ENCODE data around the gene UNC13C. TPM values are rescaled to one million over a fixed set of nuclear protein-coding genes. Genes with fewer than 3 reads are reported as not detected.

The UNC13C gene
- polyA plus RNA-seq, 6 donors from 2014 or later: not detected

DNA sequence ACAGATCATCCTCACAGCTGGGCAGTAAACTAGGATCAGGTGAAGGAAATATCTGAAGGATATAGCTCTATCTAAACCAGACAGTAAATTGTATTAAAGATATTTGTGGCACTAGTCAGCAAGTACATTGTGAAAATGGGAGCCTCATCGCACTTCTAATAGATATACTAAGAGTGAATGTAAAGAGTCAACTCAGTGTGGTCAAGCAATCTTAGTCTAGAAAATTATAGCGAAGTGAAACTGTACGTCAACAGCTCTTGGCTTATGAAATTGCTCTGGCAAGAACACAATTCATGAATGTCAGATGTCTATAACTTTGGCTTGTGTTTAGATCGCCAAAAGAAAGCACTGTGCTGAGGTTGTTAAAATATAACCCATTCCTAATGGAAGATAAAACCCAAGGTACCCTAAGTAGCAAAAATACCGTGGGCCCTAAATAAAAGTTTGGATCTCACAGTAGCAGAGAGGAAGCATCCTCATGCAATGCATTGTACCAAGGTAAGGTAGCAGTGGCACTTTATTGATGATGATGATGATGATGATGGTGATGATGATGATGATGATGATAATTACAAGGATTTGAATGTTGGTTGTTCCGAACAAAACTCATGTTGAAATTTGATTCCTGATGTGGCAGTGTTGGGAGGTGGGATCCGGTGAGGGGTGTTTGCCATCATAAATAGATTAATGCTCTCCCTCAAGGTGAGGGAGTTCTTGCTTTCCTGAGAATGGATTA, 228.5 kb downstream of the UNC13C start:
- Mint-ChIP-seq H3K4me3 (no peak overlapping the region), H3K27me3 (peaks cover 0 to 4% (median 0%) of the 10 kb centered on the region in 3 donors), H3K4me1 (no peaks in the 10 kb centered on the region), H3K9me3 (peaks cover 0 to 4% (median 3%) of the 10 kb centered on the region in 7 donors), H3K36me3 (no peaks in the 10 kb centered on the region), H3K27ac (no peak overlapping the region)
- DNase-seq (no peak), ATAC-seq (ENCODE audit: low read depth in 2 of 2) (no peak)

- Mint-ChIP-seq H3K4me1 (no peaks in the 10 kb centered on the region), H3K27ac (no peak overlapping the region), H3K36me3 (no peaks in the 10 kb centered on the region)
Observed at GRCh38 chr15:54208786-54209185, 230.5 kb downstream of the UNC13C start.

DNA sequence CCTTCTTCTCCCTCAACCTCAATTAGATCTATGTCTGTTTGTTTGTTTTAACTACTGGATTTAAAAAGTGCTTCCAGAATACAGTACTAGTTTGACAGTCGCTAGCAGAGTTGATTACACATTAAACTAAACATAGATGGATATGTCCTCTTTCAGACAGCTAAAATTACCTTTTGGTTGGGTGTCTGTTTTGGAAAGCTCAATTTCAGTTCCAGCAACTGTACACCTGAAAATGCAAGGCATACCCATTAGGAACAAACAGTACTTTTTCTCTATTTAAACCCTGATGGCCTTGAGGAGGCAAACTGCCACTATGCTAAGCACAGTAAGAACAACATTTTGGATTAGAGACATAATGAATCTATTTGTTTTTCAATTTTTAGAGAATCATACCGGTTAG, 234.4 kb downstream of the UNC13C start:
- Mint-ChIP-seq H3K4me3 (no peak overlapping the region), H3K27ac (no peak overlapping the region), H3K27me3 (peaks cover 0 to 4% (median 0%) of the 10 kb centered on the region in 3 donors), H3K4me1 (no peaks in the 10 kb centered on the region), H3K36me3 (no peaks in the 10 kb centered on the region), H3K9me3 (peaks cover 0 to 6% (median 0%) of the 10 kb centered on the region in 7 donors)
- ATAC-seq (ENCODE audit: low read depth in 2 of 2) (no peak), DNase-seq (no peak)

More at GRCh38 chr15:54208786-54209185, 230.5 kb downstream of the UNC13C start:
- Mint-ChIP-seq H3K9me3 (peaks cover 0 to 4% (median 0%) of the 10 kb centered on the region in 7 donors), H3K27me3 (peaks cover 0 to 4% (median 0%) of the 10 kb centered on the region in 3 donors), H3K4me3 (no peak overlapping the region)
- no peak for DNase-seq
- no peak for ATAC-seq (ENCODE audit: low read depth in 2 of 2)

DNA sequence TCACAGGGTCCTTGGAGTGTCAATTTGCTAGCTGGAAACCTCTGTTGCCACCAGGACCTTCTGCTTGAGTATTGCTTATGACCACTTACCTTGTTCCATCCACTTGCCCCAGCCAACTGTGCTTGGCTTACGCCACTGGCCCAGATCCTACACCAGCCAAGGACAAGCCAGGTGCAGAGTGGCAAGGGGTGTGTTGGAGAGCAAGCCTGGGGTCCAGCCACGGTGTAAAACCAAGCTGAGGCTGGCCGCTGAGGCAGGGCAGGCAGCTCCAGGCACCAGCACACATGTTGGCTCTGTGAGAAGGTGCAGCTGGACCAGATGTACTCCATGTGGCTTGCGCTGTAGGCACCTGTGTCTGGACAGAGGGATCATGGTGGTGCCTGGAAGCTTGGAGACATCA, 248.2 kb downstream of the UNC13C start:
- Mint-ChIP-seq H3K4me3 (no peak overlapping the region), H3K27me3 (no peaks in the 10 kb centered on the region), H3K4me1 (no peaks in the 10 kb centered on the region), H3K27ac (no peak overlapping the region), H3K36me3 (no peaks in the 10 kb centered on the region), H3K9me3 (peaks cover 6 to 26% (median 15%) of the 10 kb centered on the region in 7 donors)
- ATAC-seq (ENCODE audit: low read depth in 2 of 2): no peak
- no peak for DNase-seq

GRCh38 chr15:54227569-54227968, 249.3 kb downstream of the UNC13C start:
- no peaks in the 10 kb centered on the region for H3K4me1 Mint-ChIP-seq
- ATAC-seq (ENCODE audit: low read depth in 2 of 2) (no peak), DNase-seq (no peak)
- H3K4me3 Mint-ChIP-seq: no peak overlapping the region
- H3K27ac Mint-ChIP-seq: no peak overlapping the region
- peaks cover 6 to 26% (median 13%) of the 10 kb centered on the region in 7 donors for H3K9me3 Mint-ChIP-seq
- no peaks in the 10 kb centered on the region for H3K36me3 Mint-ChIP-seq
- no peaks in the 10 kb centered on the region for H3K27me3 Mint-ChIP-seq

- peaks cover 0 to 3% (median 0%) of the 10 kb centered on the region in 7 donors for H3K9me3 Mint-ChIP-seq
Observed at GRCh38 chr15:54250326-54250725, 272.1 kb downstream of the UNC13C start.

GRCh38 chr15:54256190-54256589, 277.9 kb downstream of the UNC13C start:
- no peaks in the 10 kb centered on the region for H3K27me3 Mint-ChIP-seq
- peaks cover 0 to 3% (median 0%) of the 10 kb centered on the region in 7 donors for H3K9me3 Mint-ChIP-seq
- no peaks in the 10 kb centered on the region for H3K4me1 Mint-ChIP-seq
- ATAC-seq (ENCODE audit: low read depth in 2 of 2) (no peak), DNase-seq (no peak)
- no peak overlapping the region for H3K4me3 Mint-ChIP-seq
- H3K27ac Mint-ChIP-seq: no peak overlapping the region
- no peaks in the 10 kb centered on the region for H3K36me3 Mint-ChIP-seq

More at GRCh38 chr15:54250326-54250725, 272.1 kb downstream of the UNC13C start:
- Mint-ChIP-seq H3K36me3 (no peaks in the 10 kb centered on the region), H3K27ac (no peak overlapping the region), H3K27me3 (no peaks in the 10 kb centered on the region), H3K4me3 (no peak overlapping the region), H3K4me1 (no peaks in the 10 kb centered on the region)
- DNase-seq: no peak
- ATAC-seq (ENCODE audit: low read depth in 2 of 2): no peak

DNA sequence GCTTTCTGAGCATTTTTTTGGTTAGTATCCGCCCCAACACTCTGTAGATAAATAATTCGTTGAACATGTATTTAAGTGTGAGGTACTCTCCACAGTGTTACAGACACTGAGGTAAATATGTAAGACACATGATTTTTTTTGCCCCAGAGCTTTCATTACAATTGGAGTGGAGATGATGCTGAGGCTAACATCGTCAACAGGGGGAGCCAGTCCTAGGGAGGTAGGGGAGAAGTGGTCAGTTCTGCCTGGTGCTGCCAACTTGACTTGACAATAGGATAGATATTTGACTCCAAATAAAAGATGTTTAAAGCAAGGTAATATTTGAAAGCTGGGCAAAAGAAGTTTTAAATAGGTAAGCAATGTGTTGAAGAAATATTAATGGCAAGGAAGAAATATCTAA, 295.7 kb downstream of the UNC13C start:
- DNase-seq (no peak), ATAC-seq (ENCODE audit: low read depth in 2 of 2) (no peak)
- Mint-ChIP-seq H3K4me1 (no peaks in the 10 kb centered on the region), H3K36me3 (no peaks in the 10 kb centered on the region), H3K27me3 (no peaks in the 10 kb centered on the region), H3K4me3 (no peak overlapping the region), H3K9me3 (peaks cover 0 to 3% (median 0%) of the 10 kb centered on the region in 7 donors), H3K27ac (no peak overlapping the region)

- Mint-ChIP-seq H3K36me3 (no peaks in the 10 kb centered on the region), H3K27ac (no peak overlapping the region), H3K27me3 (no peaks in the 10 kb centered on the region), H3K4me1 (no peaks in the 10 kb centered on the region), H3K4me3 (no peak overlapping the region), H3K9me3 (peaks cover 0 to 3% (median 0%) of the 10 kb centered on the region in 7 donors)
- DNase-seq (no peak), ATAC-seq (ENCODE audit: low read depth in 2 of 2) (no peak)
Observed at GRCh38 chr15:54277834-54278233, 299.6 kb downstream of the UNC13C start.

GRCh38 chr15:54280726-54281125, 302.5 kb downstream of the UNC13C start:
- H3K9me3 Mint-ChIP-seq: no peaks in the 10 kb centered on the region
- H3K36me3 Mint-ChIP-seq: no peaks in the 10 kb centered on the region
- ATAC-seq (ENCODE audit: low read depth in 2 of 2): no peak
- no peaks in the 10 kb centered on the region for H3K4me1 Mint-ChIP-seq
- no peak overlapping the region for H3K27ac Mint-ChIP-seq
- no peaks in the 10 kb centered on the region for H3K27me3 Mint-ChIP-seq
- DNase-seq: no peak
- H3K4me3 Mint-ChIP-seq: no peak overlapping the region

GRCh38 chr15:54282228-54282836, 304.1 kb downstream of the UNC13C start:
- Mint-ChIP-seq H3K27me3 (no peaks in the 10 kb centered on the region), H3K27ac (no peak overlapping the region), H3K9me3 (no peaks in the 10 kb centered on the region), H3K36me3 (no peaks in the 10 kb centered on the region), H3K4me1 (no peaks in the 10 kb centered on the region), H3K4me3 (no peak overlapping the region)
- ATAC-seq (ENCODE audit: low read depth in 2 of 2) (no peak), DNase-seq (no peak)

DNA sequence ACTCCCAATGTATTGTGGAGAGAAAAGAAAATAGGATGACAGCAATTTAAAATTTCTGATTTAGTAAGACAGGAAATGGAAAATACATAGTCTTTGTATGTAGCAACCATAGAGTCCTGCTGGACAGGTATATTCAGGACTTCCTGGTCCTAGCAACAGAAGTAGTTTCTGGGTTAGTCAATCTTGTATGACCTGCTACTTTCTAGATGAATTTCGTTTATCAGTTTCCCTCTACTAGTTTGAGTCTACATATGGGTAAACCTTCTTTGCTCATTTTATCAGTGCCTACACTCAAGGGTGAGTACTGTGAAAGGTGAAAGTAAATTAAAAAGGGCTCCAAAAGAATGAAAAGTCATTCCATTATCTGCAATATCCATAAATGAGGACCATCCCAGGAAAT, 309.8 kb downstream of the UNC13C start:
- ATAC-seq (ENCODE audit: low read depth in 2 of 2): no peak
- no peak overlapping the region for H3K4me3 Mint-ChIP-seq
- DNase-seq: no peak
- no peak overlapping the region for H3K27ac Mint-ChIP-seq
- peaks cover 0 to 2% (median 0%) of the 10 kb centered on the region in 7 donors for H3K9me3 Mint-ChIP-seq
- H3K27me3 Mint-ChIP-seq: no peaks in the 10 kb centered on the region
- H3K4me1 Mint-ChIP-seq: no peaks in the 10 kb centered on the region
- no peaks in the 10 kb centered on the region for H3K36me3 Mint-ChIP-seq

- DNase-seq (no peak), ATAC-seq (ENCODE audit: low read depth in 2 of 2) (no peak)
- Mint-ChIP-seq H3K4me1 (no peaks in the 10 kb centered on the region), H3K9me3 (peaks cover 0 to 2% (median 0%) of the 10 kb centered on the region in 7 donors), H3K27ac (no peak overlapping the region), H3K36me3 (no peaks in the 10 kb centered on the region), H3K27me3 (no peaks in the 10 kb centered on the region), H3K4me3 (no peak overlapping the region)
Observed at GRCh38 chr15:54289590-54290136, 311.4 kb downstream of the UNC13C start.

GRCh38 chr15:54298396-54298795, 320.2 kb downstream of the UNC13C start:
- ATAC-seq (ENCODE audit: low read depth in 2 of 2) (no peak), DNase-seq (no peak)
- Mint-ChIP-seq H3K36me3 (no peaks in the 10 kb centered on the region), H3K4me1 (no peaks in the 10 kb centered on the region), H3K4me3 (no peak overlapping the region), H3K27ac (no peak overlapping the region), H3K27me3 (peaks cover 0 to 3% (median 0%) of the 10 kb centered on the region in 3 donors), H3K9me3 (peaks cover 0 to 3% (median 0%) of the 10 kb centered on the region in 7 donors)
